OCI-LY3 (cell line): ENCODE data around the gene IPCEF1.

Source experiments
- CTCF ChIP-seq: fragments of 200-600, 300-600 bp; sonication (generic); IDR thresholded peaks from 2 replicates; pipeline ENCODE4 v1.5.1; 2014; ENCODE audit warnings: antibody characterized with exemption, low read length, low read depth
- EZH2phosphoT487 ChIP-seq: fragments of 200-600 bp; shearing (Covaris generic); IDR thresholded peaks from 2 replicates; pipeline ENCODE4 v1.6.1; 2018; ENCODE audit warnings: antibody characterized with exemption, mixed run types, low read depth

GRCh38 chr6:154295733-154296132, 60.9 kb downstream of the IPCEF1 start:
- TF ChIP-seq CTCF (no peak), EZH2phosphoT487 (no peak)
